CD4-positive, alpha-beta T cell treated with Interleukin-1 beta for 1 hour (primary cell): ENCODE results near the gene RNF214.
A peak's percentile ranks its signal among the peaks of the same experiment; 100 is the strongest.
"Not testable (repeated sequence)": the region's sequence is repeated elsewhere in the genome, so short reads cannot be mapped to it uniquely, and the experiment has no call there.

Experiments
- DNase-seq, 2 donors: peaks; one replicate each; pipeline ENCODE4 v3.0.0-alpha.2; 2020 to 2022

Gene RNF214

GRCh38 chr11:117319214-117319840 is 86.9 kb downstream of the RNF214 start:
- DNase-seq = no peak

GRCh38 chr11:117327255-117327566 is 94.7 kb downstream of the RNF214 start:
- DNase-seq = not testable (repeated sequence)

- DNase-seq = peak; percentile 95 to 96
Measured at GRCh38 chr11:117327567-117328374, 95.3 kb downstream of the RNF214 start, which contains the start of gene CEP164. Gene CEP164 (plus strand): TSS chr11:117327854. CDS start chr11:117338587, 10,733 bp downstream.

- no peak for DNase-seq
Measured at GRCh38 chr11:117328375-117329010, 96.0 kb downstream of the RNF214 start.

- no peak for DNase-seq
Measured at GRCh38 chr11:117332843-117333242, 100.4 kb downstream of the RNF214 start.

DNA sequence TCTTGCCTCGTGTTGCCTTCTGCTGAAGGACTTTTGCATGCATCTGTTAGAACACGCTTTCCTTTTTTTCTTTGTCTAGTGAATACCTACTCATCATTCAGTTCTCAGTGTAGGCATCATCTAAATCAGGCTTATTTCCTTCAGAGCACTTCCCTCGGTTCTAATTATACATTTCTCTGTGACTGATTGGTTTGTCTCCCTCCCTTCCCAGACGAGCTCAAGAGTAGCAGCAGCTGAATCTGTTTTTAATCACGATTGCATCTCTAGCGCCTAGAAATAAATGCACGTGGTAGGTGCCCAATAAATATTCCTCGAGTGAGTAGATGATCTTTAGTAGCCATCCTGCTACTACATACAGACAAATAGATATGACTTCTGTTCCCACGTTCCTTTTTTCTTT is 101.4 kb downstream of the RNF214 start:
- DNase-seq = no peak

GRCh38 chr11:117334896-117335295 is 102.4 kb downstream of the RNF214 start:
- DNase-seq = no peak

GRCh38 chr11:117335399-117335798 is 102.9 kb downstream of the RNF214 start:
- no peak for DNase-seq
